Activated naive CD8-positive, alpha-beta T cell treated with anti-CD3 and anti-CD28 coated beads, Interleukin-2, amount 50 U/mL, for 24 hours (primary cell): ENCODE measurements around the gene PLA2G5.
"Not testable (repeated sequence)": the region's sequence is repeated elsewhere in the genome, so short reads cannot be mapped to it uniquely, and the experiment has no call there.

Experiments used
- ATAC-seq: fragments of 150-1000 bp; cut with Tn5 transposase; one replicate; pipeline ENCODE4 v1.10.0; 2021
- DNase-seq: peaks from one replicate; pipeline ENCODE4 v3.0.0; 2021
- H3K27ac Mint-ChIP-seq: one replicate; pipeline ENCODE4 v1.8.0; 2021; ENCODE audit warnings: mild to moderate bottlenecking, mixed read lengths
- H3K27me3 Mint-ChIP-seq: one replicate; pipeline ENCODE4 v1.8.0; 2021; ENCODE audit warnings: mixed read lengths
- H3K36me3 Mint-ChIP-seq: one replicate; pipeline ENCODE4 v1.8.0; 2021; ENCODE audit warnings: low read depth, mixed read lengths
- H3K4me1 Mint-ChIP-seq: one replicate; pipeline ENCODE4 v1.8.0; 2021; ENCODE audit warnings: mixed read lengths
- H3K4me3 Mint-ChIP-seq: one replicate; pipeline ENCODE4 v1.8.0; 2021; ENCODE audit warnings: mild to moderate bottlenecking, moderate library complexity, mixed read lengths
- H3K9me3 Mint-ChIP-seq: one replicate; pipeline ENCODE4 v1.8.0; 2021; ENCODE audit warnings: mixed read lengths

Gene PLA2G5, protein sequence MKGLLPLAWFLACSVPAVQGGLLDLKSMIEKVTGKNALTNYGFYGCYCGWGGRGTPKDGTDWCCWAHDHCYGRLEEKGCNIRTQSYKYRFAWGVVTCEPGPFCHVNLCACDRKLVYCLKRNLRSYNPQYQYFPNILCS

DNA sequence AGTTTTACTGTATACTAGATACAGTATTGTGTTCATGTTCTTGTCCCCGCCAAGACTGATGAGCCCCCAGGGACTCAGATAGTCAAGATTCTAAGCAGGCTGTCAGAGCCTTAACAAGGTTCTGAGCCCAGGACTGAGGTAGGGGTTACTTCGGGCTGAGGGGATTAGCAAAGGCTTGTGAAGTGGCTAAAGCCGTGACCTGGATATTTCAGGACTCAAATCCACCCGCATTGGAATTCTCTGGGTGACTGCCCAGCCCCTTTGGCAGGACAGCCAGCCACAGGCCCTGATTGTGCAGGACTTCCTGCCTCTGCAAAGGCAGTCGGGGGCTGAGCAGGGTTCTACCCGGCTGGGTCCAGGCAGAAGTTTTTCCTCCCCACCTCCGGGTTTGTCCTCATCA is at the start of gene PLA2G5:
Gene PLA2G5, plus strand, starts transcription at position 321 of the 400 bp plus-strand sequence. CDS start 14,637 bp downstream, outside the sequence.
- H3K27me3 Mint-ChIP-seq = peaks cover 9% of the 10 kb centered on the region
- H3K36me3 Mint-ChIP-seq = no peaks in the 10 kb centered on the region
- DNase-seq = no peak
- no peak for ATAC-seq
- no peak within 1 kb of the TSS for H3K27ac Mint-ChIP-seq
- no peaks in the 10 kb centered on the region for H3K4me1 Mint-ChIP-seq
- no peaks in the 10 kb centered on the region for H3K9me3 Mint-ChIP-seq
- no peak within 1 kb of the TSS for H3K4me3 Mint-ChIP-seq

DNA sequence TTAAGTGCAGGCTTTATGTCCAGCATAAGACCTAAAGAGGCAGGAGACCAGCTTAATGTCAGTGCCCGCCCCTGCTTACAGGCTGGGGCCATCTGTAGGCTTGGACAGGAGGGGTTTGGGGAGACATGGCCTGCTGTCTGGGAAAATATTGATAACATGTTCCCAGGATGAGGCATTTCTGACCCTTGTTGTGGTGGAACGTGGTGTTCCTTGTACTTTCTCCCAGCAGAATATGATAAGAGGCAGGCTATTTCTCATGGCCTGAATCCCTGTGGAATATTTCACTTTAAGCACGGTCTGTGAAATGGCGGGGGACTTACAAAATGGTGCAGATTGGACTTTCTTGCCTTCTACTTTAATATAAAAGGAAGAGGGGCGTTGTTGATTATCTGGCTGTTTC is 41.9 kb upstream of the PLA2G5 start:
- H3K4me3 Mint-ChIP-seq = no peak overlapping the region
- no peaks in the 10 kb centered on the region for H3K36me3 Mint-ChIP-seq
- DNase-seq (no peak), ATAC-seq (no peak)
- peaks cover 49% of the 10 kb centered on the region for H3K27me3 Mint-ChIP-seq
- H3K9me3 Mint-ChIP-seq = peaks cover 3% of the 10 kb centered on the region
- no peak overlapping the region for H3K27ac Mint-ChIP-seq
- no peaks in the 10 kb centered on the region for H3K4me1 Mint-ChIP-seq

DNA sequence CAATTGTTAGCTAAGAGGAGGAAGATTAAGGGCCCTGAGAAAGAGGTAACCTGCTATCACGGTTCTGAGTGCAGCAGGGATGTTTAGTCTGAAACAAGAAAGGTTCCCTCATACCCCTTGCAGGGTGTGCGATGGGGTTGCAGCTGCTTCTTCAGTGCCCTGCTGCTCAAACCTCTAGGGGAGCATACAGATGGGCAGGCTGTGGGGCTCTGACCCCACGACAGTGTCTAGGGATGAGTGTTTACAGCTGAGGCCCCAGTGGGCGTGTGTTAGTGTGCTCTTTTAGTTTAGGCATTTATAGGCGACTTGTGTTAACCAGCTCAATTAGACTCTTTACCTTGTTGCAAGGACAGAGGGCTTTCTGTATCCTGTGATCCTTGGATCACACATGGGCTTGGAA is 41.3 kb upstream of the PLA2G5 start:
- no peak for ATAC-seq
- no peak overlapping the region for H3K4me3 Mint-ChIP-seq
- no peaks in the 10 kb centered on the region for H3K4me1 Mint-ChIP-seq
- DNase-seq = no peak
- no peaks in the 10 kb centered on the region for H3K36me3 Mint-ChIP-seq
- peaks cover 52% of the 10 kb centered on the region for H3K27me3 Mint-ChIP-seq
- H3K9me3 Mint-ChIP-seq = peaks cover 3% of the 10 kb centered on the region
- H3K27ac Mint-ChIP-seq = no peak overlapping the region

GRCh38 chr1:20029178-20029912 is 40.6 kb upstream of the PLA2G5 start:
- Mint-ChIP-seq H3K36me3 (peaks cover 3% of the 10 kb centered on the region), H3K9me3 (peaks cover 5% of the 10 kb centered on the region), H3K4me1 (no peaks in the 10 kb centered on the region), H3K27me3 (peaks cover 46% of the 10 kb centered on the region), H3K27ac (no peak overlapping the region), H3K4me3 (no peak overlapping the region)
- DNase-seq (no peak), ATAC-seq (no peak)

DNA sequence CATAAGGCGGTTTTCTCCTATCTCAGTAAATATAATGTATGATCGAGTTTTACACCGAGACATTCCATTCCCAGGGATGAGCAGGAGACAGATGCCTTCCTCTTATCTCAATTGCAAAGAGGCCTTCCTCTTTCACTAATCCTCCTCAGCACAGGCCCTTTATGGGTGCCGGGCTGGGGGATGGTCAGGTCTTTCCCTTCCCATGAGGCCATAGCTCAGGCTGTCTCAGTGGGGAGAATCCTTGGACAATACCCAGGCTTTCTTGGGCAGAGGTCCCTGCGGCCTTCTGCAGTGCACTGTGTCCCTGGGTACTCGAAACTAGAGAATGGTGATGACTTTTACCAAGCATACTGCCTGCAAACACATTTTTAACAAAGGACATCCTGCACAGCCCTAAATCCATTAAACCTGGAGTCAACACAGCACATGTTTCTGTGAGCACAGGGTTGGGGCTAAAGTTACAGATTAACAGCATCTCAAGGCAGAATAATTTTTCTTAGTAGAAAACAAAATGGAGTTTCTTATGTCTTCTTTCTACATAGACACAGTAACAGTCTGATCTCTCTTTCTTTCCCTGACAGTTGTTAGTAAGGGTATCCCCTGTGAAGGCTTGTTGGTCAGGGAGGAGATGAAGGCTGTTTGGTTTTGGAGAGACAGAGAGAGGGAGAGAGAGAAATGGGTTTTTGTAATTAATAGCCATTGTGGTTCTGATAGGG is 39.4 kb upstream of the PLA2G5 start:
- ATAC-seq, H3K36me3 Mint-ChIP-seq, H3K4me3 Mint-ChIP-seq, DNase-seq, H3K4me1 Mint-ChIP-seq, H3K27ac Mint-ChIP-seq: not testable (repeated sequence)
- Mint-ChIP-seq H3K27me3 (peaks cover 38% of the 10 kb centered on the region), H3K9me3 (peaks cover 11% of the 10 kb centered on the region)

- peaks cover 35% of the 10 kb centered on the region for H3K27me3 Mint-ChIP-seq
These were observed 38.8 kb upstream of the PLA2G5 start for GRCh38 chr1:20031161-20031560.

GRCh38 chr1:20031836-20032235 is 38.2 kb upstream of the PLA2G5 start:
- ATAC-seq (no peak), DNase-seq (no peak)
- peaks cover 30% of the 10 kb centered on the region for H3K27me3 Mint-ChIP-seq
- no peaks in the 10 kb centered on the region for H3K4me1 Mint-ChIP-seq
- no peak overlapping the region for H3K4me3 Mint-ChIP-seq
- H3K27ac Mint-ChIP-seq = no peak overlapping the region
- H3K36me3 Mint-ChIP-seq = peaks cover 3% of the 10 kb centered on the region
- H3K9me3 Mint-ChIP-seq = peaks cover 11% of the 10 kb centered on the region

More at GRCh38 chr1:20031161-20031560, 38.8 kb upstream of the PLA2G5 start:
- H3K36me3 Mint-ChIP-seq = peaks cover 3% of the 10 kb centered on the region
- no peaks in the 10 kb centered on the region for H3K4me1 Mint-ChIP-seq
- H3K27ac Mint-ChIP-seq = no peak overlapping the region
- H3K9me3 Mint-ChIP-seq = peaks cover 11% of the 10 kb centered on the region
- DNase-seq (no peak), ATAC-seq (no peak)
- H3K4me3 Mint-ChIP-seq = no peak overlapping the region

GRCh38 chr1:20032425-20032824 is 37.6 kb upstream of the PLA2G5 start:
- Mint-ChIP-seq H3K27me3 (peaks cover 27% of the 10 kb centered on the region), H3K36me3 (peaks cover 5% of the 10 kb centered on the region), H3K4me1 (no peaks in the 10 kb centered on the region), H3K27ac (no peak overlapping the region), H3K4me3 (no peak overlapping the region), H3K9me3 (peaks cover 13% of the 10 kb centered on the region)
- DNase-seq (no peak), ATAC-seq (no peak)

DNA sequence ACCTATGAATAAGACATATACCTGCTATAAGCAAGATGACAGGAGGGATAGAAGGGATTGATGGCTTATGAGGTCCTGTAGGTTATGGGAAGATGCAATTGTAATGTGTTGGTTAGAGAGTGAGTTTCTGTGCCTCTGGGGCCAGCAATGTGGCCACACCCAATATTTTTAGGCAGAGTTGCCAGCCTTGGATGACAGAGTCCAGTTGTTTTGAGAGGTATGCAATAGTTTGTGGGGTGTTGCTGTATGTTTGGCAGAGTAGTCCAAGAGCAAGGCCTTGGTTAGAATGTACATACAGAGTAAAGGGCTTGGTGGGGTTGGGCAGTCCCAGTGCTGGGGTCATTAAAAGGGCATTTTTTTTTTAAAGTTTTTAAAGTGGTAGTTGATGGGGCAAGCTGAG is 36.6 kb upstream of the PLA2G5 start:
- Mint-ChIP-seq H3K9me3 (peaks cover 13% of the 10 kb centered on the region), H3K27ac (no peak overlapping the region), H3K4me1 (peaks cover 5% of the 10 kb centered on the region), H3K4me3 (no peak overlapping the region), H3K36me3 (peaks cover 5% of the 10 kb centered on the region), H3K27me3 (peaks cover 19% of the 10 kb centered on the region)
- ATAC-seq = no peak
- DNase-seq = no peak

- Mint-ChIP-seq H3K4me1 (peaks cover 6% of the 10 kb centered on the region), H3K36me3 (peaks cover 5% of the 10 kb centered on the region), H3K4me3 (no peak overlapping the region), H3K9me3 (peaks cover 13% of the 10 kb centered on the region), H3K27me3 (peaks cover 9% of the 10 kb centered on the region), H3K27ac (no peak overlapping the region)
- DNase-seq (no peak), ATAC-seq (no peak)
These were observed 34.9 kb upstream of the PLA2G5 start for GRCh38 chr1:20035114-20035513.

GRCh38 chr1:20037877-20038276 is 32.1 kb upstream of the PLA2G5 start:
- peaks cover 13% of the 10 kb centered on the region for H3K9me3 Mint-ChIP-seq
- peaks cover 8% of the 10 kb centered on the region for H3K27me3 Mint-ChIP-seq
- H3K4me3 Mint-ChIP-seq = no peak overlapping the region
- H3K27ac Mint-ChIP-seq = no peak overlapping the region
- peaks cover 6% of the 10 kb centered on the region for H3K4me1 Mint-ChIP-seq
- peaks cover 5% of the 10 kb centered on the region for H3K36me3 Mint-ChIP-seq
- ATAC-seq (no peak), DNase-seq (no peak)

- no peaks in the 10 kb centered on the region for H3K27me3 Mint-ChIP-seq
- ATAC-seq (peak; percentile 46), DNase-seq (no peak)
- H3K4me3 Mint-ChIP-seq = no peak overlapping the region
- peaks cover 14% of the 10 kb centered on the region for H3K4me1 Mint-ChIP-seq
- H3K27ac Mint-ChIP-seq = peak overlapping the region; percentile 64
- H3K36me3 Mint-ChIP-seq = peaks cover 11% of the 10 kb centered on the region
- peaks cover 15% of the 10 kb centered on the region for H3K9me3 Mint-ChIP-seq
These were observed 22.9 kb upstream of the PLA2G5 start for GRCh38 chr1:20047096-20047495.

GRCh38 chr1:20048563-20048962 is 21.4 kb upstream of the PLA2G5 start:
- DNase-seq = no peak
- Mint-ChIP-seq H3K36me3 (peaks cover 17% of the 10 kb centered on the region), H3K9me3 (peaks cover 27% of the 10 kb centered on the region), H3K27ac (no peak overlapping the region), H3K4me3 (no peak overlapping the region), H3K4me1 (peaks cover 14% of the 10 kb centered on the region), H3K27me3 (no peaks in the 10 kb centered on the region)
- ATAC-seq = no peak

GRCh38 chr1:20049056-20049798 is 20.8 kb upstream of the PLA2G5 start:
- H3K9me3 Mint-ChIP-seq = peaks cover 29% of the 10 kb centered on the region
- not testable (repeated sequence) for H3K27ac Mint-ChIP-seq, H3K27me3 Mint-ChIP-seq, DNase-seq, H3K4me3 Mint-ChIP-seq, ATAC-seq
- peaks cover 14% of the 10 kb centered on the region for H3K4me1 Mint-ChIP-seq
- H3K36me3 Mint-ChIP-seq = peaks cover 18% of the 10 kb centered on the region
